ENCODE data around the gene MAPKAPK2. TPM values are rescaled to one million over a fixed set of nuclear protein-coding genes. Genes with fewer than 3 reads are reported as not detected.
"Not testable (repeated sequence)": the region's sequence is repeated elsewhere in the genome, so short reads cannot be mapped to it uniquely, and the experiment has no call there.

Gene MAPKAPK2
- polyA plus RNA-seq, 1 of the 3 experiments (the other 2 are of a cell fraction) = 46.8 TPM

- Histone ChIP-seq H3K79me2 (ENCODE audit: insufficient read depth) (peaks cover 60% of the 10 kb centered on the region), H3K27ac (ENCODE audit: low read depth in 2 of 2, low read length in 1 of 2) (peak overlapping the region in 1 of 2 experiments; percentile 26; a peak in 2 of 4 replicates), H3K9me3 (no peaks in the 10 kb centered on the region), H3K9me2 (no peaks in the 10 kb centered on the region), H3K4me2 (peak overlapping the region; percentile 85; the same call in 1 of the 2 replicates), H3K4me1 (ENCODE audit: control insufficient read depth in 1 of 2, insufficient read depth in 2 of 2, low read depth in 1 of 2, low read length in 1 of 2) (peaks cover 18 to 22% of the 10 kb centered on the region in 2 experiments; a peak in 3 of 4 replicates), H3K9ac (peak overlapping the region; percentile 83; the same call in 1 of the 2 replicates), H3K27me3 (ENCODE audit: insufficient read depth) (no peaks in the 10 kb centered on the region), H3K36me3 (replicated peaks in 1 of 2; ENCODE audit: control insufficient read depth in 1 of 2, insufficient read depth in 2 of 2, low read length in 1 of 2) (peaks cover 0 to 30% of the 10 kb centered on the region in 2 experiments), H3K4me3 (ENCODE audit: low read depth in 2 of 2, low read length in 1 of 2) (no peak overlapping the region), H2AFZ (ENCODE audit: low read depth) (no peak overlapping the region), H3F3A (replicated peaks; ENCODE audit: insufficient read depth) (peaks cover 27% of the 10 kb centered on the region), H4K20me1 (ENCODE audit: insufficient read depth) (no peaks in the 10 kb centered on the region; the same call in 1 of the 2 replicates)
- CTCF ChIA-PET = interaction anchor here (0.6 to 17.3 kb wide), 3 partner anchors 12 to 86 kb away, joined by 3 to 450 read pairs (median 4); no protein-coding TSS in a partner anchor
- DNase-seq = no peak
- no peak for TF ChIP-seq TAF1 (IDR thresholded peaks at IDR 0.05; ENCODE audit: borderline replicate concordance, low read depth, low read length)
- TF ChIP-seq USF1 (IDR thresholded peaks at IDR 0.05; ENCODE audit: borderline replicate concordance, low read depth) = no peak
- no peak for TF ChIP-seq MAX (IDR thresholded peaks at IDR 0.05; ENCODE audit: low read depth)
- no peak for TF ChIP-seq FOXJ3 (CRISPR knock-in tag; IDR thresholded peaks at IDR 0.05)
- no peak for TF ChIP-seq IRF3 (IDR thresholded peaks at IDR 0.05; ENCODE audit: low read depth, low read length)
- TF ChIP-seq CTCF (IDR thresholded peaks at IDR 0.05) = no peak
- POLR2A ChIA-PET = no interaction called here
These were observed 47.1 kb upstream of the MAPKAPK2 start for GRCh38 chr1:206637605-206638004.

- H3K9me3 ChIP-seq; H3K9ac ChIP-seq; H2AFZ ChIP-seq (ENCODE audit: low read depth); H3K4me1 ChIP-seq (ENCODE audit: control insufficient read depth in 1 of 2, insufficient read depth in 2 of 2, low read depth in 1 of 2, low read length in 1 of 2); H4K20me1 ChIP-seq (ENCODE audit: insufficient read depth); H3K9me2 ChIP-seq; POLR2A ChIA-PET; H3K27me3 ChIP-seq (ENCODE audit: insufficient read depth); H3K4me2 ChIP-seq; DNase-seq; H3K4me3 ChIP-seq (ENCODE audit: low read depth in 2 of 2, low read length in 1 of 2); H3K27ac ChIP-seq (ENCODE audit: low read depth in 2 of 2, low read length in 1 of 2): not testable (repeated sequence)
- CTCF ChIA-PET = interaction anchor here (17.3 kb wide), 1 partner anchor 22 kb away, joined by 450 read pairs; no protein-coding TSS in a partner anchor
- peaks cover 13% of the 10 kb centered on the region for H3F3A ChIP-seq (replicated peaks; ENCODE audit: insufficient read depth)
- H3K36me3 ChIP-seq (replicated peaks in 1 of 2; ENCODE audit: control insufficient read depth in 1 of 2, insufficient read depth in 2 of 2, low read length in 1 of 2) = peaks cover 4 to 38% of the 10 kb centered on the region in 2 experiments
- peaks cover 71% of the 10 kb centered on the region for H3K79me2 ChIP-seq (ENCODE audit: insufficient read depth)
- 91% methylated on average over 2 of the region's 2 CpGs for WGBS (ENCODE audit: low lambda C conversion rate)
These were observed 42.6 kb upstream of the MAPKAPK2 start for GRCh38 chr1:206642074-206642473.

All from SK-N-SH (cell line).